Activated B cell treated with CpG ODN at 0.5 μM for 24 hours (primary cell): ENCODE measurements around the gene TRIP13. TPM values are rescaled to one million over a fixed set of nuclear protein-coding genes. Genes with fewer than 3 reads are reported as not detected.
"Not testable (repeated sequence)": the region's sequence is repeated elsewhere in the genome, so short reads cannot be mapped to it uniquely, and the experiment has no call there.

Source experiments
- ATAC-seq: fragments of 200-7000 bp; cut with Tn5 transposase; one replicate; pipeline ENCODE4 v1.10.0; 2021; ENCODE audit warnings: low read depth, mild to moderate bottlenecking, moderate library complexity
- CTCF ChIA-PET: fragments of 350-600 bp; sonication (Branson Sonifier 250); formaldehyde crosslinking; loops from one replicate; lab custom pipeline; 2021; ENCODE audit warnings: antibody characterized with exemption; lab: Charles Lee
- POLR2A ChIA-PET: fragments of 350-600 bp; sonication (Branson Sonifier 250); formaldehyde crosslinking; loops from one replicate; lab custom pipeline; 2021; ENCODE audit warnings: antibody characterized with exemption; lab: Charles Lee
- DNase-seq: peaks from one replicate; pipeline ENCODE4 v3.0.0; 2022
- H3K27ac Mint-ChIP-seq: one replicate; pipeline ENCODE4 v1.8.0; 2020; ENCODE audit warnings: mixed read lengths
- H3K27me3 Mint-ChIP-seq: one replicate; pipeline ENCODE4 v1.8.0; 2021; ENCODE audit warnings: mixed read lengths
- H3K36me3 Mint-ChIP-seq: one replicate; pipeline ENCODE4 v1.8.0; 2021; ENCODE audit warnings: low read depth, mixed read lengths
- H3K4me1 Mint-ChIP-seq: one replicate; pipeline ENCODE4 v1.8.0; 2021; ENCODE audit warnings: mixed read lengths
- H3K4me3 Mint-ChIP-seq: one replicate; pipeline ENCODE4 v1.8.0; 2020; ENCODE audit warnings: mild to moderate bottlenecking, mixed read lengths
- H3K9me3 Mint-ChIP-seq: one replicate; pipeline ENCODE4 v1.8.0; 2020; ENCODE audit warnings: mixed read lengths
- CTCF ChIP-seq: fragments of 200-600 bp; IDR thresholded peaks from one replicate; pipeline ENCODE4 v1.8.0; 2022; ENCODE audit warnings: antibody characterized with exemption, mild to moderate bottlenecking
- intact Hi-C: fragments of 100-400 bp; cut with micrococcal nuclease; formaldehyde crosslinking; loops from one replicate; pipeline ENCODE4 v1.15.1; 2024
- total RNA-seq: library from RNA; stranded (reverse); gene quantifications from 2 replicates; pipeline ENCODE4 v1.2.3, GENCODE V29; 2022

Gene TRIP13
- total RNA-seq, 1 donor from 2014 or later = 4.1 TPM

GRCh38 chr5:910769-911160 lies 18.1 kb downstream of the TRIP13 start:
- no peak for ATAC-seq
- Mint-ChIP-seq H3K27ac (no peak overlapping the region), H3K4me1 (no peaks in the 10 kb centered on the region), H3K9me3 (no peaks in the 10 kb centered on the region), H3K36me3 (peaks cover under 1% of the 10 kb centered on the region), H3K4me3 (no peak overlapping the region), H3K27me3 (no peaks in the 10 kb centered on the region)
- DNase-seq = no peak
- POLR2A ChIA-PET = no interaction called here
- intact Hi-C loops = no loop called here
- TF ChIP-seq CTCF = no peak
- CTCF ChIA-PET = no interaction called here

- no peak for TF ChIP-seq CTCF
- CTCF ChIA-PET = no interaction called here
- Mint-ChIP-seq H3K4me3 (no peak overlapping the region), H3K36me3 (peaks cover 1% of the 10 kb centered on the region), H3K4me1 (no peaks in the 10 kb centered on the region), H3K9me3 (no peaks in the 10 kb centered on the region), H3K27ac (no peak overlapping the region), H3K27me3 (no peaks in the 10 kb centered on the region)
- intact Hi-C loops = no loop called here
- DNase-seq = no peak
- POLR2A ChIA-PET = no interaction called here
- ATAC-seq = no peak
These were observed 18.9 kb downstream of the TRIP13 start for GRCh38 chr5:911601-912000.

- DNase-seq (no peak), ATAC-seq (peak; percentile 50)
- POLR2A ChIA-PET = no interaction called here
- no peak for TF ChIP-seq CTCF
- intact Hi-C loops = no loop called here
- Mint-ChIP-seq H3K4me3 (no peak overlapping the region), H3K36me3 (peaks cover 1% of the 10 kb centered on the region), H3K27ac (no peak overlapping the region), H3K27me3 (no peaks in the 10 kb centered on the region), H3K4me1 (no peaks in the 10 kb centered on the region), H3K9me3 (no peaks in the 10 kb centered on the region)
- CTCF ChIA-PET = interaction anchor here (0.8 kb wide), 1 partner anchor 733 kb away, joined by 3 read pairs; no protein-coding TSS in a partner anchor
These were observed 19.8 kb downstream of the TRIP13 start for GRCh38 chr5:912280-913091.

- H3K9me3 Mint-ChIP-seq = no peaks in the 10 kb centered on the region
- ATAC-seq (no peak), DNase-seq (no peak)
- H3K36me3 Mint-ChIP-seq = peaks cover 1% of the 10 kb centered on the region
- intact Hi-C loops = no loop called here
- ChIA-PET CTCF (no interaction called here), POLR2A (no interaction called here)
- H3K27me3 Mint-ChIP-seq = no peaks in the 10 kb centered on the region
- H3K27ac Mint-ChIP-seq = no peak overlapping the region
- H3K4me3 Mint-ChIP-seq = no peak overlapping the region
- H3K4me1 Mint-ChIP-seq = no peaks in the 10 kb centered on the region
- TF ChIP-seq CTCF = no peak
These were observed 21.5 kb downstream of the TRIP13 start for GRCh38 chr5:914174-914573.

- no peaks in the 10 kb centered on the region for H3K4me1 Mint-ChIP-seq
- DNase-seq = no peak
- peaks cover 1% of the 10 kb centered on the region for H3K36me3 Mint-ChIP-seq
- H3K4me3 Mint-ChIP-seq = no peak overlapping the region
- no peak for ATAC-seq
- no peak overlapping the region for H3K27ac Mint-ChIP-seq
- POLR2A ChIA-PET = no interaction called here
- H3K27me3 Mint-ChIP-seq = no peaks in the 10 kb centered on the region
- intact Hi-C loops = no loop called here
- no peak for TF ChIP-seq CTCF
- CTCF ChIA-PET = no interaction called here
- no peaks in the 10 kb centered on the region for H3K9me3 Mint-ChIP-seq
These were observed 21.9 kb downstream of the TRIP13 start for GRCh38 chr5:914612-915011.

GRCh38 chr5:915346-915745 lies 22.7 kb downstream of the TRIP13 start:
- H3K36me3 Mint-ChIP-seq, CTCF ChIA-PET, H3K27me3 Mint-ChIP-seq, DNase-seq, H3K27ac Mint-ChIP-seq, POLR2A ChIA-PET, H3K4me3 Mint-ChIP-seq, intact Hi-C loops, H3K9me3 Mint-ChIP-seq, ATAC-seq, H3K4me1 Mint-ChIP-seq: not testable (repeated sequence)
